ENCODE data around the gene NSUN4. TPM values are rescaled to one million over a fixed set of nuclear protein-coding genes. Genes with fewer than 3 reads are reported as not detected.

NSUN4 gene
- total and polyA plus RNA-seq, 9 of the 15 experiments (the other 6 are each of a cell fraction or from before 2014, with no cell fraction given), result 33.4 to 60.2 (median 46.3) TPM

- no peak for TF ChIP-seq ATF3 (IDR thresholded peaks at IDR 0.05)
- no peak for TF ChIP-seq ATF3 (CRISPR knock-in tag; conservative IDR thresholded peaks at IDR 0.05)
- TF ChIP-seq MITF (IDR thresholded peaks at IDR 0.05), result no peak
- no peak for TF ChIP-seq DIDO1 (tag; IDR thresholded peaks at IDR 0.05; ENCODE audit: low read depth)
- no peak for TF ChIP-seq ZNF780A (CRISPR knock-in tag; IDR thresholded peaks at IDR 0.05)
- TF ChIP-seq MYNN (IDR thresholded peaks at IDR 0.05), result no peak
- no peak for TF ChIP-seq MYNN (CRISPR knock-in tag; IDR thresholded peaks at IDR 0.05)
- no peak for TF ChIP-seq TFE3 (CRISPR knock-in tag; IDR thresholded peaks at IDR 0.05)
- no peak for TF ChIP-seq ZNF76 (CRISPR knock-in tag; IDR thresholded peaks at IDR 0.05; ENCODE audit: borderline replicate concordance)
- no peak for TF ChIP-seq USF1 (CRISPR knock-in tag; IDR thresholded peaks at IDR 0.05)
- no peak for TF ChIP-seq ZBTB11 (CRISPR knock-in tag; IDR thresholded peaks at IDR 0.05)
- TF ChIP-seq CREB5 (CRISPR knock-in tag; IDR thresholded peaks at IDR 0.05), result no peak
- TF ChIP-seq SREBF2 (CRISPR knock-in tag; IDR thresholded peaks at IDR 0.05), result no peak
- TF ChIP-seq SNAPC5 (CRISPR knock-in tag; IDR thresholded peaks at IDR 0.05), result no peak
- no peak for TF ChIP-seq SMAD3 (CRISPR knock-in tag; conservative IDR thresholded peaks at IDR 0.05)
- TF ChIP-seq CBFA2T2 (conservative IDR thresholded peaks at IDR 0.05), result no peak
- no peak for TF ChIP-seq CEBPG (CRISPR knock-in tag; IDR thresholded peaks at IDR 0.05)
- TF ChIP-seq CEBPG (tag; conservative IDR thresholded peaks at IDR 0.05 in 1 of 2, IDR thresholded peaks at IDR 0.05 in 1 of 2), result no peak
Measured at GRCh38 chr1:46315669-46316403, 24.8 kb upstream of the NSUN4 start (continued).
